Inflammatory macrophage treated with lipopolysaccharide for 1 hour (primary cell): ENCODE measurements around the gene THTPA.
"Not testable (repeated sequence)": the region's sequence is repeated elsewhere in the genome, so short reads cannot be mapped to it uniquely, and the experiment has no call there.

ENCODE experiments used
- DNase-seq, 2 donors: peaks; one replicate each; pipeline ENCODE4 v3.0.0-alpha.2; 2020 to 2022

The THTPA gene

DNA sequence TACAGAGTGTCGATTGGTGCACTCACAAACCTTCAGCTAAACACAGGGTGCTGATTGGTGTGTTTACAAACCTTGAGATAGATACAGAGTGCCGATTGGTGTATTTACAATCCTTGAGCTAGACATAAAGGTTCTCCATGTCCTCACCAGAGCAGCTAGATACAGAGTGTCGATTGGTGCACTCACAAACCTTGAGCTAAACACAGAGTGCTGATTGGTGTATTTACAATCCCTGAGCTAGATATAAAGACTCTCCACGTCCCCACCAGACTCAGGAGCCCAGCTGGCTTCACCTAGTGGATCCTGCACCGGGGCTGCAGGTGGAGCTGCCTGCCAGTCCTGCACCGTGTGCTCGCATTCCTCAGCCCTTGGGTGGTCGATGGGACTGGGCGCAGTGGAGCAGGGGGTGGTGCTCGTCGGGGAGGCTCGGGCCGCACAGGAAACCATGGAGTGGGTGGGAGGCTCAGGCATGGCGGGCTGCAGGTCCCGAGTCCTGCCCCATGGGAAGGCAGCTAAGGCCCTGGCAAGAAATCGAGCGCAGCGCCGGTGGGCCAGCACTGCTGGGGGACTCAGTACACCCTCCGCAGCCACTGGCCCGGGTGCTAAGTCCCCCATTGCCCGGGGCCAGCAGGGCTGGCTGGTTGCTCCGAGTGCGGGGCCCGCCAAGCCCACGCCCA lies 28.6 kb downstream of the THTPA start:
- not testable (repeated sequence) for DNase-seq

DNA sequence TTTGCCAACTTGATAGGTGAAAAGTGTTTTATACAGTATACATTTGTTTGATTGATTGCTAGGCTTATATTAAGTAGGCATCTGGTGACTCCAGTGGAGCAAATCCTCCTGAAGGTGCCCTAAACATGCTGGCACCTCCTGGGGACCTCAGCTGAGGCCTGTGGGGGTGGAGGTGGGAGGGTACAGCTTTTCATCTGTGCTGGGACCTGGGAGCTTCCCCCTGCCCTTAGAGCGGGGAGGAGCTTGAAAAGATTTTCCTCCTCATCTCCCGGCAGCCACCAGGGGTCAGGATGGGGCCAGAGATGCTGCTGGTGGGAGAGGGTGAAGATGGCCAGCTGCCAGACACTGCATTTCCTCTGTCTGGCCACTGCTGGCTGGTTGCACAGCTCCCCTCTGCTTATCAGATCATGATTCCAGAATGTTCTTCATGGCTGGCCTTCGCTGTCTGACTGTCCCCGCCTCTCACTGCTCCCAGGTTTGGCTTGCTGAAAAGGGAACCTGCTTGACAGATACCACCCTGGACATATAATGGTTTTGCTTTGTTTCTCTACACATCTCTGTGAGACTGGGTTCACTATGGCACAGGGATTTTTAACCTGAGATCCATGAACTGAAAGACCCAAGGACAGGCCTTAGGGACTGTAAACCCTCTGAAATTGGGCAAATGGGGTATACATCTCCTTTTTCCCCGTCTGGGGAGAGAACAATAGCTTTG lies 33.0 kb downstream of the THTPA start:
- DNase-seq: peak; percentile 69 to 90

DNA sequence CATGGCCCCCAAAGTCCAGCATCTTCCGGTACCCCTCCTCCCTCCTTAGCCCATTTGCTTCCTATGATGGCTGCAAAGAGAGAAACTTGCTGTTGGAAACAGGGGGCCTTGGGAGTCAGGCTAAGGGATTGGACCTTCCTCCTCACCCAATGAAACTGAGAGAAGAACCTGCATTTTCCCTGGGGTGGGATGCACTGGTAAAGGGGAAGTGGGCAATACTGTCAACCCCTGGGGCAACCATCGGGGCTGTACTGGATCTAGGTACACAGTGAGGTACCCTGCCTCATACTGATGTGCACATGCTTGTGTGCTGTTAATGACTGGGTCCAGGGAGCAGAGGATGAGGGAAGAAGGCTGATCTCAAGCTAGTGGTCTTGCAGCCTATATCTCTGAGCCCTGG lies 33.5 kb downstream of the THTPA start:
- DNase-seq: no peak

DNA sequence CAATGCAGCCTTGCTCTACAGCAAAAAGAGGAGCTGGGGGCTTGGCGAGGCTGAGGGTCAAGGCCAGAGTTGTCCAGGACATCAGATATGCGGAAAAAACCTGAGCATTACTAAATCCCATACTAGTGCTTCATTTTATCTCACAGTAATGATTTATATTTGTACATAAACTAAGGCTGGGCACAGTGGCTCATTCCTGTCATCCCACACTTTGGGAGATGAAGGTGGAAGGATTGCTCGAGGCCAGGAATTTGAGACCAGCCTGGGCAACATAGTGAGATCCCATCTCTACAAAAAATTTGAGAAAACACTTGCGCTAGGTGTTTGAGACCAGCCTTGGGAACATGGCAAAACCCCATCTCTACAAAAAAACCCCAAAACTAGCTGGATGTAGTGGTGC lies 34.1 kb downstream of the THTPA start:
- no peak for DNase-seq

DNA sequence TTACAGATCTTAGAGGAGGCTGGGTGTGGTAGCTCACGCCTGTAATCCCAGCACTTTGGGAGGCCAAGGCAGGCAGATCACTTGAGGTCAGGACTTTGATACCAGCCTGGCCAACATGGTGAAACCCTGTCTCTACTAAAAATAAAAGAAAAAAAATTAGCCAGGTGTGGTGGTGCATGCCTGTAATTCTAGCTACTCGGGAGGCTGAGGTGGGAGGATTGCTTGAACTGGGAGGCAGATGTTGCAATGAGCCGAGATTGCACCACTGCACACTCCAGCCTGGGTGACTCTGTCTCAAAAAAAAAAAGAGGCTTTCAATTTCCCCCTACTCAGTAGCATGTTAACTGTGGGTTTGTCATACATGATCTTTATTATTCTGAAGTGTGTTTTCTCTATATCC lies 38.1 kb downstream of the THTPA start:
- not testable (repeated sequence) for DNase-seq

DNA sequence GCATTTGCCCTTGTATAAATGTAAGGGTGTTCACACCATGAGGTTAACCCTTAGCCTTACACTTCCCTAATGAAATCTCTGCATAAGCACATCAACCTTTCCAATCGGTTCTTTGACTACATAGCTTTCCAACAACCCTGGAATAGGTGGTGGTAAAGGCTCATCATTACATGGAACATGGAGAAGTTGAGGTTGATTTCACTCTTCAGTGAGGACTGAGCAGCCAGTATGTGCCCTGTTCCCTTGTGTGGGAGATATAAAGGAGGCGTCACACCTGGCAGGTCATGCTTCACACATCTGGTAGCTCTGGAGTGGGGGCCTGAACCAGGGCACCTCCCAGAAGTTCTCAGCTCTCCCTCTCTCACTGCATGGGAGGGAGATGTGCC lies 44.2 kb downstream of the THTPA start:
- DNase-seq: no peak

DNA sequence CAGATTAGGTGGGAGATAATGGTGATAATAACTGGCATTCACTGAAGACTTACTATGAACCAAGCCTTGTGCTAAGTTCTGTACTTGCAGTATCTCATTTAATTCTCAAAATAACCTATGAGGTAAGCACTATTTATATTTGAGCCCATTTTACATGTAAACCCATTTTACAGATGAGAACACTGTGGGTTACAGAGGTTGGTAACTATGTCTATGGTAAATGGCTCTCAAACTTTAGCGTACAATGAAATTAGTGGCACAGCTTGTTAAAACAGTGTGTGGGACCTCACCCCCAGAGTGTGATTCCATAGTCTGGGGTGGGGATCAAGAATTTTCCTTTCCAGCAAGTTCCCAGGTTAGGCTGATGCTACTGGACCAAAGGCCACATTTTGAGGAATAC lies 44.7 kb downstream of the THTPA start:
- DNase-seq: no peak

DNA sequence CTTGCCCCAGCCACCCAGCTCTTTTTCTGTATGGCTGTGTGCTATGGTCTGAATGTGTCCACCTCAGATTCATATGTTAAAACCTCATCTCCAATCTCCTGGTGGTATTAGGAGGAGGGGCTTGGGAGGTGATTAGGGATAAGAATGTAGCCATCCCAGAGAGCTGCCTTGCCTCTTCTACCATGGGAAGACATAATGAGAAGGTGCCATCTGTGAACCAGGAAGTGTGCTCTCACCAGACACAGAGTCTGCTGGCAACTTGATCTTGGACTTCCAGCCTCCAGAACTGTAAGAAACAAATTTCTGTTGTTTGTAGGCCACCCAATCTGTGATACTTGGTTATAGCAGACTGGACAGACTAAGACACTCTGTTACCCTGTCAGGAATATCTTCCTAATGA lies 45.4 kb downstream of the THTPA start:
- DNase-seq: no peak

DNA sequence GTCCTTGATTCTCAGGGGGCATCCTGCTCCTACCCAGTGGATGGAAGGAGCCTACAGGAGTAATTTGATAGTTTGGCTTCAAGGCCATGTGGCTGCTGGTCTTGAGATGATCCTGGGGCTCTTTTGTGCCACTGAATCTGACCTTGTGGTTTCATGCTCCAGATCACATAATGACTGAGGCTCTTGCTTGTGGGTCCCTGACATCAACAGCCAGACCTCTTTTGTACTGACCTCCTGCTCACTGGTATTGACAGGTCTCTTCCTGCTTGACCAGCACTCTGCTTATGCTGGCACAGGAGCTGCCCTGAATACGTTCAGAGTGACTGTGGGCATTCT lies 45.7 kb downstream of the THTPA start:
- DNase-seq: no peak

DNA sequence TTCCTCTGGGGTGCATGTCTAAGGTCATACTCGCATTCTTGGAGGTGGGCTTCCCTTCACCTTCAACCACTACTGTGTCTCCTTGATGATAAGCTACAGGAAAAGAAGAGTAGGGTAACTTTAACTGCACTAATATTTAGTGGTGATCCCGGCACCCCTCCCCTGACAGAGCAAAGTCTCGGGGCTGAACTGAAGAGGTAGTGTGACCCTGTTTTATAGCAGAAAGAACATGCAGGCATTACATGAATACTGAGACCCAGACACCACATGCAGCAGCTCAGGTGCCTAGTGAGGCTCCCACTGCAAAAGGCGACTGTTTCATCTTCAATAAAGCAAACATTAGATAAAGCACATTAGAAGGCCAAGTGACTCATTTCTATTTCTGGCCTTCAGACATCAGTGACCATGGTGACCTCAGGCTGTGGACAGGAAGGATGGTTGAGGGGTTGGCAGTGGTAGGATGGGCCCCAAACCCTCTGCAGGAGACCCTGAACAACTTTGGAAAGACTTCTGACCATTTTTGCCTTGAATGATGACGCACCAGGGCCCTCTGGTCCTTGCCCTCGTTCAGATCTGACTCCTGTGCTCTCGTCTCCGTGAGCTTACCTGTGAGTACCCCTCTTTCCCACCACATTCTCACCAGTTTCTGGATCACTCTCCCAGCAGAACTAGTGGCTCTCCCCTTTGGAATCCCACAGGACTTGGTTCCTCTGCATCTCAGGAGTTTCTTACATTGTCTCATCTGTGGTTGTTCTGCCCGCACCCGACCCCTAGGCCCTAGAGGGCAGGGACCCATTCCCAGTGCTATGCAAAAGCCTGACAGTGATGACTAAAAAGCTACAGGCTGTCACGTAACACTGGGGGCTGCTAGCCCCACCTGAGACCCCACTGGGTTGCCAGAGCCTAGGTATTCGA lies 46.4 kb downstream of the THTPA start:
- no peak for DNase-seq

DNA sequence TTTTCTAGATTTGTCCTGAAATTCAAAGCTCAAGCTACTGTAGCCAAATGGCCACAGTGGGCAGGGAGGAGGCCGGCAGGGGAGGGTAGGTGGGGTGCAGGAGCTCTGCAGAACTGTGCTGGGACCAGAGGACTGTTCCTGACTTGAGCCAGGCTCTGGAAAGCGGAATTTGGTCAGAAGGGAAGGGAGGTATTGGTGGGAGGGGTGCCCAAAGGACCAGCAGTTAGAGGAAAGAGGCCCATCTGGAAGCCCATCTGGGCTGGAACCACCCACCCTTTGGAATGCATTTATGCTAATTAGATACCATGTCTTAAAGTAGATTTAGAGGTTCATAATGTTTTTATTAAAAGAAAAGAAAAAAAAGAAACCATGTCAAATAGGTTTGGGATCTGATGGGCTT lies 47.0 kb downstream of the THTPA start:
- DNase-seq: no peak

DNA sequence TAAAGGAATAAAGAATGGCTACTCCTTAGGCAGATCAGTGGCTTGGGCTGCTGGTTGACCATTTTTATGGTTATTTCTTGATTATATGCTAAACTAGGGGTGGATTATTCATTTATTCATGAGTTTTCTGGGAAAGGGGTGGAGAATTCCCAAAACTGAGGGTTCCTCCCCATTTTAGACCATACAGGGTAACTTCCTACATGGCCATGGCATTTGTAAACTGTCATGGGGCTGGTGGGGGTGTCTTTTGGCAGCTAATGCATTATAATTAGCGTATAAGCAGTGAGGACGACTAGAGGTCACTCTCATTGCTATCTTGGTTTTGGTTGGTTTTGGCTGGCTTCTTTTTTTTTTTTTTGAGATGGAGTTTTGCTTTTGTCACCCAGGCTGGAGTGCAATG lies 48.1 kb downstream of the THTPA start:
- DNase-seq: no peak

DNA sequence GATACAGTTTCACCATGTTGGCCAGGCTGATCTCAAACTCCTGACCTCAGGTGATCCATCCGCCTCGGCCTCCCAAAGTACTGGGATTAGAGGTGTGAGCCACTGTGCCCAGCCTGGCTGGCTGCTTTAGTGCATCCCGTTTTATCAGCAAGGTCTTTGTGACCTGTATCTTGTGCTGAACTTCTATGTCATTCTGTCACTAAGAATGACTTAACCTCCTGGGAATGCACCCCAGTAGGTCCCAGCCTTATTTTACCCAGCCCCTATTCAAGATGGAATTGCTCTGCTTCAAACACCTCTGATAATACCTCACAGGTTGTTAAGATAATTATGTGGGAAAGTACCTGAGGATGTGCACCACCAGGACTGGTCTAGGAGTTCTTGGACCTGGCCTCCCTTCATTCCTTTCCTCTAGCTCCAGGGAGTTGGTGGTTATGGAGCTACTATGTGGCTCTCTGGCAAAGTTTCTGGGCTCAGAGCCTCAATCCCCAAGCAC lies 48.7 kb downstream of the THTPA start:
- DNase-seq: no peak

DNA sequence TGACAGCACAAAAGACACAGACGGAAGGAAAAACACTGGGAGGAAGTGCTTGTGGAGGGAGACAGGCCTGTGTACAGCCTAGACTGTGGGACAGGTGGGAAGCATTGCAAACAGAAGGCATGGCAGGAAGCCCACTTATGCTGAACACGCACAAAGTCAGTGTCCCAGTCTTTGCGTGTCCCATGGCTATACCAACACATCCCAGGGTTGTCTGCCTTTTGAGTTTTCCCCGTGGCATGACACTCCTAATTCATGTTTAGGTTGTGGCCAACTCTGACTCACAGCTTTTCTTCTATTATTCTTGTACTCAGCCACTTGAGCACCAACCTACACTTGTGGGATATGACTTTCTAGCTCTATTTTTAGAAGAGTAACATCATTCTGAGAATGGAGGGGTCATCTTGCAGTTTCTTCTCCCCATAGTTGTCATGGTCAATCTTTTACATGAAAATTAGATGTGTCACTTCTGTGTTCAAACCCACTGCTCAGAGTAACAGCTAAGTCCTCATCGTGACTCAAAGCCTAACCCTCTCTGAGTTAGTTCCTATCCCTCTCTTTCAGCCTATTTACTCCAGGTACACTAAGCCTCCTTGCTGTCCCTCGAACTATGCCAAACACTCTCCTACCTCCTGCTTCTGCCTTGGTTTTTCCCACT lies 50.0 kb downstream of the THTPA start:
- DNase-seq: no peak

DNA sequence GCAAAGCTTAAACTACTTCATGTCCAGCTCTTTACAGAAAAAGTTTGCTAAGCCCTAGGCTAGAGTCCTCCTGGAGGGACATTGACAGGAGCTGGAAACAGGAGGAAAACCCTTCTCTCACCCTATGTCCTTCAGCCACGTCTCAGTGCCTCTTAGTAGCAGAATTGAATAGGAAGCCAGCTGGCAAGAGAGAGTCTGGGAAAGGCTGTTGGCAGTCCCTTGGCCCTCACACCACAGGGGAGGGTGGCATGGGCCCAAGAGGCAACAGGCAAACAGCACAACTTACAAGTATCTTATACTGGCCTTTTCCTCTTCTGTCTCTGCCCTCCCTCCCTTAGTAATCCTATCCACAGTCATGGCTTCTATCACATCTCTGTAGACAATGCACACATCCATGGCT lies 52.4 kb downstream of the THTPA start:
- no peak for DNase-seq

DNA sequence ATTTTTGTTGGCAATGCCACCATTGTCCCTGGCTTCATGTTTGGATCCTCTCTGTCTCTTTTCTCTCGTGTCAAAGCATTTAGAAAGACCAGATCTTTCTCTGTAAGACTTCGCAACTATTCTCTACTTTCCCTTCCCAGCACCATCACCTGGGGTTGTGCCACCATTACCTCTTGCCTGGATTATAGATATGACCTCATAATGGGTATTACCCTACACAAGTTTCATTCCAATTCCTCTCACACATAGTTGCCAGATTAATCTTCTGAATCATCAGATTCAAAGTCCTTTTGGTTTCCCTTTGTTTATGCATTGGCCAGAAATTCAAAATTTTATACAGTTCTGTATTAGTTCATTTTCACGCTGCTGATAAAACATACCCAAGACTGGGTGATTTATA lies 52.9 kb downstream of the THTPA start:
- DNase-seq: no peak

DNA sequence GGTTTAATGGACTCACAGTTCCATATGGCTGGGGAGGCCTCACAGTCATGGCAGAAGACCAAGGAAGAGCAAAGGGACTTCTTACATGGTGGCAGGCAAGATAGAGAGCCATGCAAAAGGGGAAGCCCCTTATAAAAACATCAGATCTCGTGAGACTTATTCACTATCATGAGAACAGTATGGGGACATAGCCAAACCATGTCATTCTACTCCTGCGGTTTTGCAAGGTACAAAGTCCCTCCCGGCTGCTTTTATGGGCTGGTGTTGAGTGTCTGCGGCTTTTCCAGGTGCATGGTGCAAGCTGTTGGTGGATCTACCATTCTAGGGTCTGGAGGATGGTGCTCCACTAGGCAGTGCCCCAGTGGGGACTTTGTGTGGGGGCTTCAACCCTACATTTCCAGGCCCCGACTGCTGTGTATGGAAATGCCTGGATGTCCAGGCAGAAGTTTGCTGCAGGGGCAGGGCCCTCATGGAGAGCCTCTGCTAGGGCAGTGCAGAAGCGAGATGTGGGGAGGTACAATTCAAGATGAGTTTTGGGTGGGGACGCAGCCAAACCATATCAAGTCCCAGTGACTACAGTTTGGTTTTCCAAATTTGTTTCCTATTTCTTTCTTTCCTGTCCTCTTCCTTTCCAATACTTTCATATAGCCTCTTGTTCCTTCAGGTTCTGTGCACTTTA lies 53.5 kb downstream of the THTPA start:
- DNase-seq: not testable (repeated sequence)
